Diencephalon (tissue), 1 donor: ENCODE data around the gene ZYG11B. TPM values are rescaled to one million over a fixed set of nuclear protein-coding genes. Genes with fewer than 3 reads are reported as not detected.

ENCODE experiments used
- small RNA-seq: library from RNA; depleted of rRNA; stranded (forward); fragments of <200 nt; gene quantifications from one replicate; pipeline ENCODE3, GENCODE V24; 2014
- total RNA-seq: library from RNA; depleted of rRNA; stranded (reverse); fragments of >200 nt; gene quantifications from one replicate; pipeline ENCODE4 v1.2.3, GENCODE V29; 2014

Gene ZYG11B
- 161 TPM for total RNA-seq

DNA sequence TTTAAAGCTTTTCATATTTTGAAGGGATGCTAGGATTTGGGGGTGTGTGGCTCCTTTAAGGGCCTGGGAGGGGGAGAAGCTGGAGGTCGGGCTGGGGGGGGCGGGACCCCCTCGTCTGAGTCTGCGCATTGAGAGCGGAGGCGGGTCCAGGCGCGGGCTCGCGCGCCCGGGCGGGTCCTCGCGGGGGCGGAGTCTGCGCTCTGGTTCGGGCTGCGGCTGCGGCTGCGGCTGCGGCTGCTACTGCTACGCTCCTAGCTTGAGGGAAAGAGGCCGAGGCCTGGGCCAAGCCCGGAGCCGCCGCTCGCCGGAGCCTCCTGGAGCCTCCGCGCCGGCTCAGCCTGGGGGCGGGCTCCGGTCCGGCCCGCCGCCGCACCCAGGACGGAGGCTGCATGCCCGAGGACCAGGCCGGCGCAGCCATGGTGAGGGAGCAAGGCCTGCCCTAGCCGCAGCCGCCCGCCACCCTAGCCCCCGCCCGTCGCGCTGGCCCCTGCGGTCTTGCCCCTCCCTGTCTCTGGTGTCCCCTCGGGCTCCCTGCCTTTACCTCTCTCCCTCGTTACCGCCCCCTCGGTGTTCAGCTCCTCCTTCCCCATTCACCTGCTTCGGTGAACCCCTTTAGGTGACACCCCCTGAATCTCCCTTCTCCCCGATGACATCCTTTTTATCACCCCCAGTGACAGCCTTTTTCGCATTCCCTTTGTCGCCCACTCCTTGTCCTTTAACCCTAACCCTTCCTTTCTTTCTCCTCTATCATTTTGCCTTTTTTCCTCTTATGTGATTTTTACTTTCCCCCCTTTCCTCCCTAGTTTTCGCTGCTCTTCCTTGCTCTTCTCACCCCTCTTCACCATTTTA lies at the start of gene ZYG11B:
TSS of gene ZYG11B (plus strand) at position 189 of the 849 bp plus-strand sequence. CDS start at position 390, 201 bp downstream.

DNA sequence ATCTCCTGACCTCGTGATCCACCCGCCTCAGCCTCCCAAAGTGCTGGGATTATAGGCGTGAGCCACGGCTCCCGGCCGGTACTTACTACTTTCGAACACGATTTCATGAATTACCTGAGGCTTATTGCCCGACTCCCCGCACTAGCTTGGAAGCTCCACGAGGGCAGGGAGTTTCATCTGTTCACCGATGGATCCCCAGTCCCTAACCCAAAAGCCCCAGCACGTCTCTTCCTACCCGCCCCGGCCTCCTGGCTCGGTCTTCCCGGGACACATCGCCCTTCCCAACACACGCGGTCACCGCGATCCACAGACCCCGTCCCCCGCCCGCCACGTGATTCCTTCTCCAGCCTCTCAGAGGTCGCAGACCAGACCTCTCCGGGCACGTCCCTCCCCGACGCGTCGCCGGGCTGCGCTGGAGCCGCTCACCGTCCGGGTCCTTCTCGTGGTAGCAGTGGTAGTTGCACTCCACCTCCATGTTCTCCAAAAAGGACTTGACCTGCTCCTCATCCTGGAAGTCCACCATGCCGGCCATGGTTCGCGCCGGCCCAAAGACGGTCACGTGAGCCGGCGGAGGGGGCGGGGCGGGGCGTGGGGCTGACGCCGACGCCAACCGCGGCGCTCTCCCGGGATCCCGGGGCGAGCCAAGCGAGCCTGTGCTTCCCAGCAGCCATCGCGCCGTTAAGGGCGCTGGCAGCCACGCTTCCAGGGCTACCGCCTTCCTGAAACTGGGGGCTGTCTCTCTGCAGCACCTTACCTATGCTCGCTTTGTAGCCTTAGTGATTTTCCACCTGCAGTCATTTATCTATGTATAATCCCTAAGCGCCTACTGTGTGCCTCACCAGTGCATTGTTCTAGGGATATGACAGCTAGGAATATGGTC lies 28.2 kb upstream of the ZYG11B start, which contains the start of gene COA7:
TSS of gene COA7 (minus strand) at position 553 of the 880 bp plus-strand sequence. CDS start at position 532, 21 bp downstream.

GRCh38 chr1:52842643-52843310 lies 116.5 kb downstream of the ZYG11B start, which contains the start of gene ZYG11A:
ZYG11A (plus strand) TSS chr1:52842760; CDS start chr1:52842884, 124 bp downstream.

Small RNAs within 50 kb of the gene (small RNA-seq; reads per million reads assigned to genes)
- not detected for gene RN7SL62P
- 0.33 reads per million, percentile 29 among the genes with 10 or more reads in this experiment for gene RNU2-30P
- gene RNU6-969P, result not detected

Other genes starting within 250 kb of the ZYG11B start
- 93.2 TPM for gene TUT4, start 173.4 kb upstream of the ZYG11B start, total RNA-seq
- gene GPX7, start 124.1 kb upstream of the ZYG11B start, total RNA-seq, result 27.2 TPM
- gene SHISAL2A, start 93.3 kb upstream of the ZYG11B start, total RNA-seq, result 0.69 TPM
- gene COA7, start 28.1 kb upstream of the ZYG11B start, total RNA-seq, result 31.1 TPM
- 0.92 TPM for gene ZYG11A, start 116.3 kb downstream of the ZYG11B start, total RNA-seq
- 12.0 TPM for gene ECHDC2, start 195.3 kb downstream of the ZYG11B start, total RNA-seq
- 97.6 TPM for gene SCP2, start 200.8 kb downstream of the ZYG11B start, total RNA-seq